ENCODE measurements around the gene PLXNC1.
A peak's percentile ranks its signal among the peaks of the same experiment; 100 is the strongest.

The PLXNC1 gene

DNA sequence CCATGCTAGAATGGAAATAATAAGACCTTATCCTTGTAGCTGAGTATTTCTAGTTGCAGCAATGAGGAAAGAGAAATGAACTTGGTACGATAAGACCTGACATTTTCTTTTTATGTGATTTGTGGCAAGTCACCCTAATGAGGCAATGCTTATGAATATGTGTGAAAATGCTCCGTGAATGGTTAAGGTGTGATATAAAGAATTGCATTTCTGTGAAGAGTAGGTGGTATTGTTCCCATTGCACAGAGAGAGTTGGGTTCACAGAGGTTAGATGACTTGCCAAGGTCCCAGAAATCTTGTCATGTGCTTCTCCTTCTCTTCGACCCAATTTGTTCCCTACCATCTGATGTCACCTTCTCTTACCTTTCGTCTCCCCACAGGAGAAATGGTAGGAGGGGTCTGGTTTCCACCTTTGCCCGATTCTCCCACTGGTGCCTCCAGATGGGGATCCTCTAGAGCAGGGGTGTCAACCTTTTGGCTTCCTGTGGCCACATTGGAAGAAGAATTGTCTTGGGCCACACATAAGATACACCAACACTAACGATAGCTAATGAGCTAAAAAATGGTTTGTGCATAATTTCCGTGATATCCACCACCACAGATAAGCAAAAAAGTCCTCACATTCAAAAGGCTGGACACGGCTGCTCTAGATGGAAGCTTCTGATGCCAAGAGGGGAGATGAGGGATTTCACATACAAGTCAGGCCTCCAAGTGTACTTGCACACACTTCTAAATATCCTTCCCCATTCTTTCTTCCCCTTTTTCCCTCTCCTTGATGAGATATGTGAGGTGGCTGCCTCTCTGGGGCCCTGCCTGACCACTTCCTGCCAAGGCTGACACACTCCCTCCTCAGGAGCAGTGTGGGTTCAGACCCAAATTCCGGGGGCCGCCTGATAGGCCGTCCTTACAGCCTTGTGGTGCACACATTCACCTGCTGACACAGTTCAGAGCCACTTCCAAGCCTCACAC lies 96.1 kb downstream of the PLXNC1 start:
- H3K4me3 ChIP-seq (ENCODE audit: low read depth, low read length), result no peak overlapping the region
- DNase-seq, result no peak

DNA sequence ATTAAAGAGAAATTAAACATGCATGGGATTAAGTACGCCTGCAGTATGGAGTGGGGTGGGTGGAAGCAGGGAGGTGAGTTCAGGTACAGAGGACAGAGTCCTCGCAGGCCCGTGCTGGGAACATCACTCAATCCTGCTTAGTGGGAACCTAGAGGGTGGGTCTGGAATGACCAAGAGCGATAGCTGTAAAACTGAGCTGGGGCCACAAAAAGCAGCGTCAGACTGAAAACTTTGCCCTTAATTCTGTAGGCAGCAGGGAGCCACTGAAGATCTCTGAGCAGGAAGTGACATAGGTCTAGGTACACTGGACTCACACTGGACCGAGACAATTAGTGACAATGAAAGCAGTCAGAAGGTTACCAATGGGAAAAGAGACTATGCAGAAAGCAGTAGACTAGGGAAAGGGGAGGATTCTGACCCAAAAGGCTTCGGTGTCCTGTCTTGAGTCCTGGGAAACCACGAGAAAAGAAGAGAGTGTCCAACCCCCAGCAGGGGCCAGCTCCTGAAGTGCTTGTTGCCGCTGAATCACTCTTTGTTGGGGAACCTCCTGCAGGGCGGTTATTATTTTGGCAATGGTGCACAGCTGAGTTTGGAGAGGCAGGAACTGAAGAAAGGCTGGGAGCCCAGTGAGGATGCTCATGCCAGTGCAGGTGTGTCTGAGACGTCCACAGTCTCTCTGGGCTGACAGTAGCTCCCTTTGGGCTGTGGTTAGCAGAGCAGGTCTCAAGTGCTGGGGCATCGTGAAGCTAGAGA lies 97.4 kb downstream of the PLXNC1 start:
- no peaks in the 10 kb centered on the region for H3K36me3 ChIP-seq (replicated peaks)
- TF ChIP-seq, protein P1, sequence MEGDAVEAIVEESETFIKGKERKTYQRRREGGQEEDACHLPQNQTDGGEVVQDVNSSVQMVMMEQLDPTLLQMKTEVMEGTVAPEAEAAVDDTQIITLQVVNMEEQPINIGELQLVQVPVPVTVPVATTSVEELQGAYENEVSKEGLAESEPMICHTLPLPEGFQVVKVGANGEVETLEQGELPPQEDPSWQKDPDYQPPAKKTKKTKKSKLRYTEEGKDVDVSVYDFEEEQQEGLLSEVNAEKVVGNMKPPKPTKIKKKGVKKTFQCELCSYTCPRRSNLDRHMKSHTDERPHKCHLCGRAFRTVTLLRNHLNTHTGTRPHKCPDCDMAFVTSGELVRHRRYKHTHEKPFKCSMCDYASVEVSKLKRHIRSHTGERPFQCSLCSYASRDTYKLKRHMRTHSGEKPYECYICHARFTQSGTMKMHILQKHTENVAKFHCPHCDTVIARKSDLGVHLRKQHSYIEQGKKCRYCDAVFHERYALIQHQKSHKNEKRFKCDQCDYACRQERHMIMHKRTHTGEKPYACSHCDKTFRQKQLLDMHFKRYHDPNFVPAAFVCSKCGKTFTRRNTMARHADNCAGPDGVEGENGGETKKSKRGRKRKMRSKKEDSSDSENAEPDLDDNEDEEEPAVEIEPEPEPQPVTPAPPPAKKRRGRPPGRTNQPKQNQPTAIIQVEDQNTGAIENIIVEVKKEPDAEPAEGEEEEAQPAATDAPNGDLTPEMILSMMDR (IDR thresholded peaks at IDR 0.05; ENCODE audit: low read depth, low read length, missing control alignments), result no peak
- no peak for DNase-seq
- no peak overlapping the region for H3K4me3 ChIP-seq (ENCODE audit: low read depth, low read length)
- H3K27ac ChIP-seq, result no peak overlapping the region
- no peaks in the 10 kb centered on the region for H3K27me3 ChIP-seq (replicated peaks)
- in situ Hi-C loops (cut with HindIII; ENCODE audit: low pct_ligation_motif_present, low sequenced_read_pairs), result no loop called here

More for the DNA sequence above, 96.1 kb downstream of the PLXNC1 start:
- TF ChIP-seq, protein P1 (IDR thresholded peaks at IDR 0.05; ENCODE audit: low read depth, low read length, missing control alignments), result no peak
- H3K36me3 ChIP-seq (replicated peaks), result no peaks in the 10 kb centered on the region
- in situ Hi-C loops (cut with HindIII; ENCODE audit: low pct_ligation_motif_present, low sequenced_read_pairs), result no loop called here
- no peaks in the 10 kb centered on the region for H3K27me3 ChIP-seq (replicated peaks)
- H3K27ac ChIP-seq, result no peak overlapping the region

DNA sequence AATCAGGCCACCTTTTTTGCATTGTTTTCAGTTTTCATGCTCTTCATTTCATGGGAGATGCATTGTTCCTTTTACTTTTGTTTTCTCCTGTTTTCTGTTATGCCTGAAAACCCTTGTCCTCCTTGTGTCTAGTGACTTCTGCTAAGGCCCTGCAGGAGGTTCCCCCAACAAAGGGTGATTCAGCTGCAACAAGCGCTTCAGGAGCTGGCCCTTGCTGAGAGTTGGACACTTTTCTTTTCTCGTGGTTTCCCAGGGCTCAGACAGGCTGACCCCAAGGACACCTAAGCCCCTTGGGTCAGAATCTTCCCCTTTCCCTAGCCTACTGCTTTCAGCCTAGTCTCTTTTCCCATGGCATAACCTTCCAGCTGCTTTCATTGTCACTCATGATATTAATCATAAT lies 98.9 kb downstream of the PLXNC1 start:
- Histone ChIP-seq H3K4me3 (ENCODE audit: low read depth, low read length) (no peak overlapping the region), H3K36me3 (replicated peaks) (no peaks in the 10 kb centered on the region), H3K27ac (no peak overlapping the region), H3K27me3 (replicated peaks) (no peaks in the 10 kb centered on the region)
- DNase-seq, result peak; percentile 15
- in situ Hi-C loops (cut with HindIII; ENCODE audit: low pct_ligation_motif_present, low sequenced_read_pairs), result no loop called here
- TF ChIP-seq, protein P1 (IDR thresholded peaks at IDR 0.05; ENCODE audit: low read depth, low read length, missing control alignments), result no peak

- in situ Hi-C loops (cut with HindIII; ENCODE audit: low pct_ligation_motif_present, low sequenced_read_pairs), result no loop called here
- Histone ChIP-seq H3K36me3 (replicated peaks) (no peaks in the 10 kb centered on the region), H3K27ac (no peak overlapping the region), H3K4me3 (ENCODE audit: low read depth, low read length) (no peak overlapping the region), H3K27me3 (replicated peaks) (no peaks in the 10 kb centered on the region)
- TF ChIP-seq, protein P1 (IDR thresholded peaks at IDR 0.05; ENCODE audit: low read depth, low read length, missing control alignments), result no peak
- no peak for DNase-seq
Observed at GRCh38 chr12:94248582-94248981, 100.2 kb downstream of the PLXNC1 start.

GRCh38 chr12:94250130-94250529 lies 101.8 kb downstream of the PLXNC1 start:
- no peak for DNase-seq
- Histone ChIP-seq H3K27me3 (replicated peaks) (no peaks in the 10 kb centered on the region), H3K4me3 (ENCODE audit: low read depth, low read length) (no peak overlapping the region), H3K27ac (no peak overlapping the region), H3K36me3 (replicated peaks) (no peaks in the 10 kb centered on the region)
- in situ Hi-C loops (cut with HindIII; ENCODE audit: low pct_ligation_motif_present, low sequenced_read_pairs), result no loop called here
- TF ChIP-seq, protein P1 (IDR thresholded peaks at IDR 0.05; ENCODE audit: low read depth, low read length, missing control alignments), result no peak
